ENCODE data around the gene NEDD1.

Gene NEDD1

DNA sequence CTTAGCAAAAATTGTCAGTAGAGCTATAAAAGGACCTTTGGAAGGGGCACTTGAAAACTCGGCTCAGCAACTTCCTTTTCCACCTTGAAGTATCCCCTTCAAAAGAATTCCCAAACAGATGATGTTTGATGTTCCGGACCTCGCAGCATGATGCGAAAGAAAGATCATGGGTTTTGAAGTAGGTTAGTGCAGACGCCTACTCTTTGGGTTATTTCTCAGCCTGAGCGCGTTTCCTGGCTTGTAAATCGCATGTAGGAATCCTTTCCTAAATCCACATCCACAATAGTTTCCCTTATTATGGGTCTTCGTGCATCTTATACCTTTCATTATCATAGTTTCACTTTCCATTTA lies 584 bp upstream of the NEDD1 start:
- no peak for DNase-seq

- peak; percentile 41 for DNase-seq
These were observed 790 bp downstream of the NEDD1 start for GRCh38 chr12:96907671-96908422.

GRCh38 chr12:96908423-96908675 lies 1.3 kb downstream of the NEDD1 start:
- DNase-seq = no peak

DNA sequence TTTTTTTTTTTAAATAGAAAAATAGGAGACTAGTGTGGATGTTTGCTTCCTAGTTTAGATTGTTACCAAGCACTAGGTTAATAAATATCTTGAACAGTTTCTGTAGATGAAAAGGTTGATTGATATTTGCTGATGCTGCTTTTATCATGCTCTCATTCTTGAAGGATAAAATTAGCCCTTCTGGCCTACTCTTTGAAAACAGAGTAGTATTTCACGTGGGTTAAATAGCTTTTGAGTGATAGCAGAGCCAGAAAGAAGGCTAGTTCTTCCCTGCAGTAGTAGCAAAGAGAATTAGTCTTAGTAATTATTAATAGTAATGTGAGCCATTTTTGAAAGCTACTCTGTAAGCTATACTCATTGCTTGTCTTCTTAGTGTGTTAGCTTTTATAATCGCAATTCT lies 5.2 kb downstream of the NEDD1 start:
- DNase-seq = no peak

DNA sequence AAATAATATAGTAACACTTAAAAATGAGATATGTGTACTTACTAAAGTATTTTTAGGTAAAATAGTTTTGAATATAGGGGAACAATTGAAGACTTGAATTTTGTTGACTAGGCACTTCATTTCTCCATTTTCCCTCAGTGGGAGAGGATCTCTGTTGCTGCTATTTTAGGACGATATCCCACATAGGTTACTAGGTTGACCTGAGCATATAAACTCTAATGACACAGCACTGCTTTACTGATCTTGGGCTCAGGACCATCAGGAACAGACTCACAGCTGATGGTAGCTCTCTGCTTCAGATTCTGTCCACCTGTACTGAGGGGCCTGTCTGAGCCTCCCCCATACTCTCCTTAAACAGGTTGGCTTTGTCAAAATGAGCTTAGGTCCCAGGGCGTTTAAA lies 5.9 kb downstream of the NEDD1 start:
- DNase-seq = no peak

GRCh38 chr12:96919510-96920210 lies 12.6 kb downstream of the NEDD1 start:
- DNase-seq = no peak

GRCh38 chr12:96948782-96949181 lies 41.7 kb downstream of the NEDD1 start:
- DNase-seq = no peak

DNA sequence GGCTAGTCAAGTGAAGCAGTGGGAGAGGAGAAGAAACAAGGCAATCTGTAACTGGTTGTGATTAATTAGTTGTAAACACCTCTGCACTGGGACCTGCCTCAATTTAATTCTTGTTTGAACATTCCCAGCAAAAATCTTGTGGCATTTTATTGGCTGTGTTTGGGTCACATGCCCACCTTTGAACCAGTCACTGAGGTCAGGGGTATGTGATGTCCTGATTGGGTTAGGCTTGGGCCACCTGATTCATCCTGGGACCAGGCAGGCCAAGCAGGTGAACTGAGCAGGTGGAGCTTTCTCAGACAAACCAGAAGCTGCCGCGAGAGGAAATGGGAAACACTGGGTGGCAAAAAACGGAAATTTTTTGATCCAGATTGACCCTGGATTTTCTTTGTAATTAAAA lies 72.5 kb downstream of the NEDD1 start:
- DNase-seq = no peak

DNA sequence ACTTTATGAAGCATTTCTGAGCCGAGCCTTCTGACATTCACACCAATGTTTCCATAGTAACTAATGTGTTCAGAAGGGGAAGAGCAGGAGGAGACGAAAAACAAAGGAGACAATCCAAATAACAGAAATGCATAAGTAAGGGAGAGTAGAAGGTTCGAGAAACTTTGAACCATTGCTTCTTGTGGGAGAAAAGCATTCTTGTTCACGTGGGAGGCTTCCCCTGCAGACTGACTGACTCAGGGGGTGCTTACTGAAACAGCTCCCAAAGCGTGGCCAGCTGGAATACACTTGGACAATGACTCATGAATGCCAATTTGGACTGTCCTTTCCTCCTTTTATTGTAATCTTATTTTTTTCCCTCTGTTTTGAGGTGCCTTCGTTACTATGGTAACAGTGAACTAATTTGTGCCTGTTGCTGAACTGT lies 73.9 kb downstream of the NEDD1 start:
- DNase-seq = no peak

- no peak for DNase-seq
These were observed 74.9 kb downstream of the NEDD1 start for GRCh38 chr12:96981911-96982310.

DNA sequence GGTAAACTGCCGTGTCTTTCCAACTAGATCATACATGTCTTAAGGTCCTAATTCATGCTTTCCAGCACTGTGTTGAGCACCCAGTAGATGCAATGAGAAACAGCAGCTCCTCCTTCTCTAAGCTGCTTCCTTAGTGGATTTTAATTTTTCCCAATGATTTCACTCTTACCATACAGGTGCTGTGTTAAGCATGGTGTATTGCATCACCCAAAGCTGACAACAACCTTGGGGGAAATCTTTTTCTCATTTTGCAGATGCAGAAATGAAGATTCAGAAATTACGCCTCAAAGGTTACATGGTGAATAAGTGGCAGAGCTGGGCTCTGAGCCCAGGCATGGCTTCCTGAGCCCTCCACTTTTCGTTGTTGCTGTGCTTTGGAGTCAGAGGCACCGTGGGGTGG lies 75.6 kb downstream of the NEDD1 start:
- no peak for DNase-seq

DNA sequence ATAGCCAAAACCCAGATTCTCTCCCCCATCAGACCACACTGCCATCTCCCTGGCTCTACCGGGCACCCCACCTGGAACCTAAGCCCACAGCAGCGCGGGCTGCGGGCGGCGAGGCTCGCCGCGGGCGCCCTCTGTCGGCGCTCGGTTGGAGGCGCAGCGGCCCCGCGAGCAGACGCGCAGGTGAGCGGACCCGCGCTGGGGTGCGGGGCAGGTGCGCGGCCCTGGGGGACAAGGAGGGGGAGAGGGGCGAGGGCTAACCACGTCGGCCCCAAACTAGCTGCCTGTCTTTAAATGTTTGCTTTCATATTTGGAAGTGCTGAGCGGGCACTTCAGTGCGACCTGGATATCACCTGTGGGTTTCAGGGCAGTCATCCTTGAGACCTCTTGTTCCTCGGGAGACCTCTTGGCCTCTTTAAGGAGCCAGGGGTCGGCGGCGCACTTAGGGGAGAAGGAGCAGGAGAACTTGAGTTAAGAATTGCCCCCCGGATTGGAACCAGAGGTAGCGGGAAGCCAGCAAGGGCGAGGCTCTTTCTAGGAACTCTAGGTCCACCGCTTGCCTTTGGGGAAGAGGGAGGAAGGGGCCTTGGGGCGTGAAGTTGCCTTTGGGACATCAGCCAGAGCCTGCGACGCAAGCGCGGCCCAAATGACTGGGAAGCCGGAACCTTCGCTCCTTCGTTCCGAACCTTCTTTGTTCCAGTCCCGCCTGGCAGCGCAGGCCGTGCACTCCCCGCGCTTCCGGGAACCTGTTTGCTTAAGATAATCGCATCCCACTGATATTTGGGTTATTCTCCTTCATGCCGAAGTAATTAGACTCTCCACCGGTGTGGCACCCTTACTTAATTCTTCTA lies 78.7 kb downstream of the NEDD1 start:
- DNase-seq = peak; percentile 44

DNA sequence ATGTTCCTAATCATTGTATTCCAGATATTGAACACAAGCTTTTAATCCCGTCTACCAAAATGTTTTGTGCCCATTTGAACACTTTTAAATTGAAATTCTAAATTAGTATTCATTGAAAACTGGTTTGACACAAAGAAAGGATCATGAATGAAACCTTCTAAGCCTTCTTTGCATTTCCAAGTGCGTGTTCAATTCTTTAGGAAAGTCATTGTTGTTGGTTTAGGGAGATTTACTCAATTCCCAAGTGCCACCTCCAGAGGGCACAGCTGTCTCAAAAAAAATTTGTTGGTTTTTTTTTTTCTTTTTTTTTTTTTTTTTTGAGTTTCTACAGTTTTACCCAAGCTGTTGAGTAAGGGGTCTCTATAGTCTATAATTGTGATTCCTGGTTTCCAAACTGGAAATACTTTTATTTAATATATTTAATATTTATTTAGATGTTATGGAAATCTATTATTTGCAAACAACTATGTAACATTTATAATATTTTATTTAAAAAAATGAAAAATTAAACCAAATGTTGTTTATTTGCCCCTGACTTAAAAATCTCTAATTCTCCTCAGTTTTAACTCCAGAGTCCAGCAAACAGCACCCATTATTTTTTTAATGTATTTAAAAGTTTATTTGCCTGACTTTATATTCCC lies 79.9 kb downstream of the NEDD1 start:
- DNase-seq = peak; percentile 32

GRCh38 chr12:96988919-96989318 lies 81.9 kb downstream of the NEDD1 start:
- no peak for DNase-seq

GRCh38 chr12:96989916-96990315 lies 82.9 kb downstream of the NEDD1 start:
- no peak for DNase-seq

- no peak for DNase-seq
These were observed 87.8 kb downstream of the NEDD1 start for GRCh38 chr12:96994900-96995299.

DNA sequence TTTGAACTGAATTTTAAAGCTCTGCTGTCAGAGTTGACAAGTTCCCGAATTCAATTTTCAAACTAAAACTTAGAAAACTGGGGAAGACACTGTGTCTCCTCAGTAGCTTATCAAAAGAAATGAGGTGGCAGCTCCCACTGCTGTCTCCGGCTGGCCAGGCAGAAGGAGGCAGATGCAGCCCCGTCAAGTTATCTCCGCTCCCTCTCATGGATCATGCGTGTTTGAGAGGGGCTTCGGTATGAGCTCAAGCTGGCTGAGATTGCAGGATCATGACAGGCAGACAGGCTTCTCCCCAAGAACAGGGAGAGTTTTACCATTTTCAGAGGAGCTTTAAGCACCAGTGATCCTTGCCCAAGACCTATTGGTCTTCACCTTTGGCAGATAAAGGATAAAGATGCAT lies 88.8 kb downstream of the NEDD1 start:
- DNase-seq = no peak

GRCh38 chr12:96997797-96998484 lies 90.9 kb downstream of the NEDD1 start:
- no peak for DNase-seq

- no peak for DNase-seq
These were observed 96.2 kb downstream of the NEDD1 start for GRCh38 chr12:97003276-97003675.
